Activated T-helper 9 cell treated with anti-CD3 and anti-CD28 coated beads, Interleukin-2, amount 50 U/mL, for 16 hours (primary cell): ENCODE results near the gene MVB12A.

Source experiments
- DNase-seq: peaks from one replicate; pipeline ENCODE4 v3.0.0-alpha.2; 2020; ENCODE audit warnings: low read depth

The MVB12A gene

DNA sequence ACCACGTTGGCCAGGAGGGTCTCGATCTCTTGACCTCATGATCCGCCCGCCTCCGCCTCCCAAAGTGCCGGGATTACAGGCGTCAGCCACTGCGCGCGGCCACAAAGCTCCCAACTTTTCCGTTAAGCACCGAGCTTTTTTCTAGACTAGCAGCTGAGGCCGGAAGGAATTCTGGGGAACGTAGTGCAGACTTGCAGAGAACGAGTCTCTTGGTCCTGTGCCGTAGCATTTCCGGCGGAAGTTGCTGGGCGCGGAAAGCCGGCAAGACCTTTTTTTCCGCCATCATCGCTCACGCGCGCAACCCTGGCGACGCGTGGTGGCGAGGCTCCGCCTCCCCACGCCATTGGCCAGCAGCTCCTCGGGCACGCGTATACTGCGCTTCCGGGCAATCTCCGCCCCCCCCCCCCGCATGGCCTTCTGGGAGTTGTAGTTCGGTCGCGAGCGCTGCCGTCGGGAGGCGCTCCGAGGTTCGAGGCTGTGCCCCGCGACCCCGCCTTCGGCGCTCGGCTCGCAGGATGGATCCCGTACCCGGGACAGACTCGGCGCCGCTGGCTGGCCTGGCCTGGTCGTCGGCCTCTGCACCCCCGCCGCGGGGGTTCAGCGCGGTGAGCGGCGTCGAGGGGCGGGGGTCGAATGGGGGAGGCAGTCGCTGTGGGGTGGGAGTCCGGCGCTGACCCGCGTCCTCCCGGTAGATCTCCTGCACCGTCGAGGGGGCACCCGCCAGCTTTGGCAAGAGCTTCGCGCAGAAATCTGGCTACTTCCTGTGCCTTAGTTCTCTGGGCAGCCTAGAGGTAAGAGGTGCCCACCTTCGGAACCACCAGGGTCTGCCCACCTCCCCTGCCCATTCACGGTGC is at the start of gene MVB12A:
Gene MVB12A, plus strand, starts transcription at position 427 of the 854 bp plus-strand sequence. Its CDS starts 89 bp downstream, at position 516.
- peak; percentile 93 for DNase-seq

DNA sequence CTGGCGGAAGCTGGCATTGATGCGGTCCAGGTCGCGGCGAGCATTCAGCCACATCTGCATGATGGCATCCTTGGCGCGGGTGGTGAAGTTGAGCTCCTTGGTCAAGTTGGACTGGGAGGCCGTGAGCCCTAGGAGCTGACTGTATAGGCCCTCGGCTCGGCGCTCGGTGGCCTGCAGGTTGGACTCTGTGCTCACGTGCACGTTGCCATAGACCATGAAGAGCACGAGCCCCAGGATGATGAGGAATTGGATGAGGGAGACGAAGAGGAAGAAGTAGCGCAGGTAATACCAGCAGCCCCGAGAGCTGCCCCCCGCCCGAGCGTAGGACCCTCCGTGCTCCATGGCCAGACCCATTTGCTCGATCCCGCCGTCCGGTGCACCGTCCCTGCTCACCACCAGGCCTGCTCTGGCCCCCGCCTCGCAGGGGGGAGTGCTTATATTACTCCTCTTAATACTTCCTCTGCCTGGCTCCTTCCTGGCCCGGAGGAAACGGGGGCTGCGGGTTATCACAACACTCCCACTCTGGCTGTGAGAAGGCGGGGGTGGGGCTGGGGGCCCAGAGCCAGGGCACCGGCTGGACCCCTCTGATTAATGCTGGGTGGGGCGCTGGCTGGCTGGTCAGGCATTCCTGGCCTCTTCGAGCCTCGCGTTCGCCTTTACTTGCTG is 42.8 kb upstream of the MVB12A start, which contains the start of gene PLVAP:
Gene PLVAP, minus strand, starts transcription at position 408 of the 666 bp plus-strand sequence. Its CDS starts 54 bp downstream, at position 354.
- no peak for DNase-seq

DNA sequence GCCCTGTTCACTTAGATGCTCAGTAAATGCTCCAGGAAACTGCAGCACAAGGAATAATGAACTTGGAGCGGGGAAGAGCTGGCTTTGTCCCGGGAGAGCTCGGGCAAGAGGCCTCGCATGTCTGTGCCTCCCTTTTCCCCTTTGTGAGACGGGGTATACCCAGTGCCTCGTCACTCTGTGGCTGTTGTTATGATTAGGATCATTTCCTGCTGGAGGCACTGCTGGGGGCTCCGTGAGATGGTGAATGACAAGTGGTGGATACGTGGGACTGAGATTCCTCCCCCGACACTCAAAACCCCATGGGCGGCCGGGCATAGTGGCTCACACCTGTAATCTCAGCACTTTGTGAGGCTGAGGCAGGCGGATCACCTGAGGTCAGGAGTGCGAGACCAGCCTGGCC is 41.6 kb upstream of the MVB12A start:
- no peak for DNase-seq

DNA sequence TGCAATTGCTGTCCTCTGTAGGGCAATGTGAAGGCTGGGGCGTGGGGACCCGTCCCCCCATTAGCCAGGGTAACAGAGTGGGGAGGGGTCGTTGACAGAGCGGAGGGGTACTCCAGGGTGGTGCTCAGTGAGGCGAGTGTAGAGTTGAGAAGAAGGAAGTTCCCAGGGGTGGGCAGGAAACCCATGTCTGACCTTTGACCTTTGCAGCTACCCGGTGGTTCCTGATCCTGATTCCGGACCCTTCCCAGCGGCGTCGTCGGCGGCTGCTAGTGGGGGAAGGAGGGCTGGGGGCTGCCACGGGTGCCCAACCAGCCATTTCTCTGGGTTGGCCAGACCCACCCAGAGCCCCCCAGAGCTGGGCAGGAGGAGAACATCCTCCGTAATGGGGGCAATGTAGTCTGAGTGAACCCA is 40.6 kb upstream of the MVB12A start:
- DNase-seq: no peak

DNA sequence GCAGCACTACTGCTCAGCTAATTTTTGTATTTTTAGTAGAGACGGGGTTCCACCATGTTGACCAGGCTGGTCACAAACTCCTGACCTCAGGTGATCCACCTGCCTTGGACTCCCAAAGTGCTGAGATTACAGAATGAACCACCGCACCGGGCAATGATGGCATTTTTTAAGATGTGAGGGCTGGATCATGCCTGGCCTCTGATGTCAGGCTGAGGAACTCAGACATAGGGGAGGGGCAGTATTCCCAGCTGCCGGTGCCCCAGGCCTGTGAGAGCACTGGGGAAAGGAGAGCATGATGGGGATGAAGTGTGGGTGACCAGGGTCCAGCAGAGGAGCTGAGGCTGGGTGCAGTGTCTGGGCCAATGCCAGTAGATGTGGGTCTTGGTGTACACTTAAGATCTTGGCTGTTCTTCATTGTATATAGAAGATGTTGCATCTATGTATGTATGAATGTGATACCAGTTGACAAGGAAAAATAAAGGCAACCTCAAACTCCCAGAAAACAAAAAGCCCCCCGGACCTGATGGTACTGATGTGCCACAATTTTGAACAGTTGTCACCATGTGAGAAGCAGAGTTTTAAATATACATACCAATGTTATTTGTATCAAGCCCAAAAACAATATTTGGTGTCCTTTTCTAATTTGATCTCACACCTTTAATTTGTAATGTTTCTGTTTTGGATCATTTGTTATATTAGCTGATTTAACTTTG is 39.3 kb upstream of the MVB12A start:
- no peak for DNase-seq

DNA sequence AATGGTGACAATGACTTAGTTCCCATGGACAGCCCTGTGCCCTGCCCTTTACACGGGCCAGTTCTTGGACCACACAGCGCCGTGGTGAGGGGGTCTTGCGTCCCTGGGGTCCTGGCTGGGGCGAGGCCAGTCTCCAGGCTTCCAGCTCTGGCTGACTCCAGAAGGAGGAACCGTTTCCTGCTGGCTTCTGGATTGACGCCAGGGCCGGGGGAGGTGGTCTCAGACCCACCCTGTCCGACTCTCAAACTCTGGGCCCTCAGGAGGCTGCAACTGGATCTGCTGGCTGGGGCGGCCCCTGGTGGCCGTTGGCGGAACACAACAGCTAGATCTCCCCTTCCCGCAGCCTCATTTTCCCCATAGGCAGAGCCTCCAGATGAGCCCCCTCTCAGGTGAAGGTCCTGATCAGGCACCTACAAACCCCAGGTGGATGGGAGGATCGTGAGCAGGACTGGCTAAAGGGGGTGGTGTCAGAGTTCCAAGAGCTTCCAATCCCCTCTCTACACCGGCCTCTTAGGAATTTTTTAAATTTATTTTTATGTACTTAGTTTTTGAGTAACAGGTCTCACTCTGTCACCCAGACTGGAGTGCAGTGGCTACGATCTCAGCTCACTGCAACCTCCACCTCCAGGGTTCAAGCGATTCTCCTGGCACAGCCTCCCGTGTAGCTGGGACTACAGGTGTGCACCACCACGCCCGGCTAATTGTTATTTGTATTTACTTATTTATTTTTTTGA is 33.8 kb upstream of the MVB12A start:
- DNase-seq: peak; percentile 43

DNA sequence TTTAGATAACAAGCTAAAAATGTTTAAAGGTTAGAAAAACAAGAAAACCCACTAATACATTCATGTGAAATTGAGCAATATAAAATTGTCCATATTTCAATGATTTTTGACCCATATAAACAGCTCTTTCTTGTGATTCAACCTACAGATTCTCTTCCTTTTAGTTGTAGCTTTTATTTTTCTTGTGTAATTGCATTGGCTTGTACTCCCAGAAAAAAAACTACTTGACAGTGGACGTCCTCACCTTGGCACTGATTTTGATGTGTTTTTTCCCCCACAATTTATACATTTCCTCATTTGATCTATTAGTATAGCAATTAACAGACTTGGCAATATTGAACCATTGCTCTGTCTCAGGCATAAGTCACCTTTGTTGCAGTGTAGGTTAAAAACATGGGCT is 30.6 kb upstream of the MVB12A start:
- no peak for DNase-seq

DNA sequence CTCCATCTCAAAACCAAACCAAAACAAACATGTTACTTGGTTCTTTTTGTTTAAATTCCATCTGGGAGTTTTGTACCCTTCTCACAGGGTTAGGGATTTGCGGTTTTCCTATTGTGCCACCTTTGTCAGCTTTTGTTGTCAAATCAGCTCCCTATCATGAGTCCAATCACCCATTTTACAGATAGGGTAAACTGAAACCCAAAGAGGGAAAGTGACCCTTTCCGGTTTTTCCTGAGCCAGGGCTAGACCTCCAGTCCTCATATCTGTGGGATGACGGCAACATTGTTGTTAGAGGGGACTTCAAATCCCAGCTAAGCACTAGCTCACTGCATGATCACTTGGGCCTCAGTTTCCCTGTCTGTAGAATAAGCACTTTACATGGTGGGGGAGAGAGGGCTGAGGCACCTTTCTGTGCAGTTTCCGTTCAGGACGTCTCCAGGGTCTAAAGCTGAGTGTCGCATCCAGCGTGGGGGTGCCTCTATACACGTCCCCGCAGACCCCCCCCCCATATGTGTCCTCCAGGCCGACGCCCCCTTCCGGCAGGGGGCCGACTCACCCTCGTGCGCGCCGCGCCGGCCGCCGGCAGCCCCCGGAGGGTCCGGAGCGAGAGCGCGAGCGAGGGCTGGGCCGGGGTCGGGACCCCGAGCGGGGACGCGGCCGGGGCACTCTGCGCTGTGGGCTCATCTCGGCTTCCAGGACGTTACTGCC is 29.7 kb upstream of the MVB12A start:
- no peak for DNase-seq

DNA sequence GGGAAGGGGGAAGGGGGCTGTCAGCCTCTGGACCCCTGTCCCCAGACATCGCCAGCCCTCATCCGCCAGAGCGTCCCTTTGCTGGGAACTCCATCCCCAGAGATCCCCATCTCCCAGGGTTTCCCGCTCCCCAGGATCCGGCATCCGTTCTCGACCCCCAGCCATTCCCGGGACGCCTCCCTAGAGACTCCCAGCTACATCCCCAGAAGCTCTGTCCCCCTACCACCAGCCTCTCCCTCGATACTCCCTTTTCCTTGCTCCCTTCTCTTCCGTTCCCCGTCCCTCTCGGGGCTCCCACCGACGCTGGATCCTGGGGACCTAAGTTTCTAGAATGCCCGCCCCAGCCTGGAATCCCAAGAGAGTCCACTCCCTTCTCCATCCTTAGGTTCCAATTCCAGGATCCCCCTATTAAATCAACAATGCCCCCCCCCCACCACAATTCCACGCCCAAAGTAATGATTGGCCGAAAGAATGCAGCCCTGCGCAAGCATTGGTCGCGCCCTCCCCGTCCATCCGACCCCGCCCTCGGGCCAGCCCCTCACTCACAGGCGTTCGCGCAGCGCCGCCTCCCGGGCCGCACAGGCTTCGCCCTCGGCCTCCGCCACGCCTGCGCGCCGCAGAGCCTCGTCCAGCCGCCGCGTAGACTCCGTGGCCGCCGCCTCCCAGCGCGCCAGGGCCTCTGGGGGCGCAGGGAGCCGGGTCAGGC is 29.0 kb upstream of the MVB12A start:
- DNase-seq: peak; percentile 90

DNA sequence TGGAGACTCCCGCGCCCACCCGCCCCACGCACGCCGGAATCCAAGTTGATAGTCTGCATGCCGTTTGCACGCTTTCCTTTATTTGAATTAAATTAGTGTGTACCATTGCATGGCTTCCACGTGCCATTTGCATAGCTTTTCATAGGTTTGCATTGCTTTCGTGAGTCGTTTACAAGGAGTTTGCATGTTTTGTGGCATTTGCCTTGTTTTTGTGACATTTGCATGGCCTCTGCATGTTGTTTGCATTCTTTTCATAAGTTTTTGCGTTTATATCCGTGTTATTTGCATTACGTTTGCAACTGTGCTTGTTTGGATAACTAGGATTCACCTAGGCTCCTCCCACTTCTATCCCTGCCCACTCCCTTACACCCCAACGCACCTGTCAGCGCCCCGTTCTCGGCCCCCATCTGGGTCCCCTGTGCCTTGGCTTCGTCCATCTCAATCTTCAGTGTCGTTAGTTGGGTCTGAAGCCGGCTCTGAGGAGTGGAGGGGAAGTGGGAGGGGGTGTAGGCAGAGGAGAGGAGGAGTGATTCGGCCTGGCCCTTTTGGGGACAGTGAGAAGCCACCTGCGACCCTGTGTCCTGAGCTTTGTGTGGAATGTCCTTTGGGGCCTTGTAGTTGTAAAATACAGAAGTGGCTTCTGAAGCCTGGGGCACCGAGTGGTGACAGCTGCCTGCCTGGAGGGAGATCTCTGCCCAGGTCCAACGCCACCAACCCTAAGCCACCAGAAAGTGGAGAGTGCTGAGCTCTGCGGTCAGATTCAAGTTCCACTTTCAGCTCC is 28.3 kb upstream of the MVB12A start:
- DNase-seq: no peak

DNA sequence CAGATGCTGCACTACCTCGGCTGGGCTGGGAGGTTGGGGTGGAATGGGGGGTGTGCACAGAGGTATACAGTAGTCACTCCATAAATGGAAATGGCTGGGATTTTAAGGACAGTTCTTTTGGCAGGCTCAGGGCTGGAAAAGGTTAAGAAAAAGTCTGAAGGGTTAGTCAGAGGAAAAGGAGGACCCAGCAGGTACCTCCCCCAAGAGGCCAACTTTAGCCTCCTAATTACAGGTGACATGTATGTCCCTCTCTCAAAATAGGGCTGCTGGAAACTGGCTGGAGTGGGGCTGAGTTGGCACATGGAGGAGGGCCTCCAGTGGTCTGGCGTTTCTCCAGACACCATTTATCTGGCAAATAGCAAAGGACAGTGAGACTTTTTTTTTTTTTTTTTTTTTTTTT is 26.8 kb upstream of the MVB12A start:
- DNase-seq: no peak

DNA sequence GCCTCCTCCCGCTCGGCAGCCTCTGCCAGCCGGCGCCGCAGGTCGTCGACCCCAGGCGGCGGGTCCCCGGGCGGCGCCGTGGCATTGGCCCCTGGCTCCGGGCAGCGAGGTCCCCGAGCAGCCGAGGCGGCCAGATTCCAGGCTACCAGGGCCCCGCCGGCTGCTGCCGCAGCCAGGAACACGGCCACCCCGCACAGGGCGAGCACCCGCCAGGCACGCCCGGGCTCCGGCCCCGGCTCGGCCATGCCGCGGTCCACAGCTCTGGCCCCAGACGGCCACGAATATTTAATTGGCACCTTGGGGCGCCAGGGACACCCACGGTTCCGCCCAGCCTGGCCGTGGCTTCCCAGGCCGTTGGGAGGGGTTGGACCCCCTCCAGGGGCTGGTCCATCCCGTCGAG is 25.9 kb upstream of the MVB12A start, which contains the start of gene CCDC194:
Gene CCDC194, minus strand, starts transcription at position 283 of the 400 bp plus-strand sequence. Its CDS starts 38 bp downstream, at position 245.
- DNase-seq: no peak

DNA sequence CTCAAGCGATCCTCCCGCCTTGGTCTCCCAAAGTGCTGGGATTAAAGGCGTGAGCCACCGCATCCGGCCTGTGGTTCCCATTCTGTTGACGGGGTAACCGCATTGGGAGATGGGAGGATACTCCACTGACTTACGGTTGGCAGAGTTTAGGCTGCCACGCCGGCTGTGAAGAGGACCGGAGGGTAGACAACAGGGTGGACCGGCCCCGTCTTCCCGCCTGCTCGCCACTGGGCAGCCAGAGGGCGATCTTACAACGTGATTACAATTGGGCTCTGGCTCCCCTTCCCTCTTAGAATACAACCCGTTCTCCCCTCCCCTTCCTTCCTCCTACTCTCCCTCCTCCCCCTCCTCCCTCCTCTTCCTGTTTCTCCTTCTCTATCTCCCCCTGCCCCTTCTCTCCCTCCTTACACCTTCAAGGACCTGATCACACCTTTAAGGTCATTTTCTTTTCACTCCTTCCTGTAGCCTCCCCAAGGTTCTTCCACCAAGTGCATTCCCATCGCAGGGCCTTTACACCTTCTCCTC is 24.9 kb upstream of the MVB12A start:
- peak; percentile 31 for DNase-seq

DNA sequence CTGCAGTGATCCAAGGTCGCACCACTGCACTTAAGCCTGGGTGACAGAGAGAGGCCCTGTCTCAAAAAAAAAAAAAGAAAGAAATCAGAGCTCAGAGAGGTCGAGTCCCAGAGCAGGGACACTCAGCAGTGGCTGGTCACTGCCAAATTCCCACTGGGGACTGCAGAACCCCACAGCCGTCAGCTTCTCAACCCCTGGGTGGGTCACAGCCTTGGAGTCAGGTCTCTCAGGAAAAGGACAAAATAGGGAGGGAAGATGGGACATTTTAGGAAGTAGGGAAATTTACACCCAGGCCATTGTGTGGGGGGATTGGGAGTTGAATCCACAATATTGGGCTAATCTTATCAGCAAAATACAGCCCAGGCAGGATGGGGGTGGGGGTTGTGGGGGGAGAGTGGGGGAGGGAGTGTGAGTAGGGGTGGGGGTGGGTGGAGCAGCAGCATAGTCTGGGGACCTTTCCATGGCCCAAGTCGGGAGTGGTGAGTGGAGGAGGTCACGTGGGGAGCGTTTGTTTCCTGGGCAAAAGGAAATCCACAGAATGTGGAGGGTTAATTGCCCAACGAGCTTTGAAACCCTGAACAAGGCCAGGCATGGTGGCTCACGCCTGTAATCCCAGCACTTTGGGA is 20.8 kb upstream of the MVB12A start:
- no peak for DNase-seq

DNA sequence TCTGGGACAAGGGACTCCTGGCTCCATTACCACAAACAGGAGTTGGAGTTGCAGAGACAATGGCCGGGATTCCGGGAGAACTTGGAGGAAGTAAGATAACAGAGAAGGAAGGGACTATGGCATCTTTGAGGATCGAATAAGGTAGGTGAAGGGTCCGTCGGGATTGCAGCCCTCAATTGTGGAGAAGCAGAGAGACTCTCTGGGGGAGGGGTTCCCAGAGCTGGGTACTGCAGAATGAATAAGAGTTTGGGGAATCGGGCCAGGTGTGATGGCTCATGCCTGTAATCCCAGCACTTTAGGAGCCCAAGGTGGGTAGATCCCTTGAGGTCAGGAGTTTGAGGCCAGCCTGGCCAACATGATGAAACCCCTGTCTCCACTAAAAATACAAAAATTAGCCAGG is 18.2 kb upstream of the MVB12A start:
- DNase-seq: no peak

DNA sequence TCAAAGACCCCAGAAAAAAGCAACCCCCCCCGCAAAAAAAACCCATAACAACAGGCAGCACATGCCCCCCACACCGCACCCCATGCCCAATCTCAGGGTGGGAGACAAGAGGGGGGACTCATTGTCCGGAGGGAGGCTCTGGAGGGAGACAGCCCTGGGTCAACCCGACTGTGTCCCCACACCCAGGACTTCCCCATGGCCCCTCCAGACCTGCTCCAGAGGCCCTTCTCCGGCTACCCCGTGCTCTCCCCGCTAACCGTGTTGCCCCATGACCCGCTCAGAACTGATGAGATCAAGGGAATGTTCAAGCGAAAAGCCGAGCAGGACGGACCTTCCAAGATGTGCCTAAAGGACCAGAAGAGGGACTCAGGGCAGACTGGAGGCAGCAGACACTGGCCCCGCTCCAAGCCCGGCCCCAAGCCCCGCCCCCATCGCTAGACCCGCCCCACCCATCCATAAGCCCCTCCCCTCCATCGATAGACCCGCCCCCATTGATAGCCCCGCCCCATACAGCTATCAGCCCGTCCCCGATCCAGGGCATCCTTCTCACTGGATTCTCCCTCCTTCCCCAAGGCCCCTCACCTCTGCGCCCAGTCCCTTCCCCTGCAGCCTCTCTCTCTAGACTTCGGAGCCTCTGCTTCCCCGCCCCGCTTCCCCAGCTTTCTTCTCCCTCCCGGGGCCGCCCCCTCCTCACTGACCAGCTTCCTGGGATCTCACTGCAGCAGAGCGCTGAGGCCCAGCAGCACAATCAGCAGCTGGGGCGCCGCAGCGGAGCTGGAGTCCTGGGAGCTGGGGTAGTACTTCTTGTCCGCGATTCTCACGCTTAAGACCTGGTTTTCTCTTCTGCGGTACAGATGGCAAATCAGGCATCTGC is 16.6 kb upstream of the MVB12A start:
- no peak for DNase-seq

DNA sequence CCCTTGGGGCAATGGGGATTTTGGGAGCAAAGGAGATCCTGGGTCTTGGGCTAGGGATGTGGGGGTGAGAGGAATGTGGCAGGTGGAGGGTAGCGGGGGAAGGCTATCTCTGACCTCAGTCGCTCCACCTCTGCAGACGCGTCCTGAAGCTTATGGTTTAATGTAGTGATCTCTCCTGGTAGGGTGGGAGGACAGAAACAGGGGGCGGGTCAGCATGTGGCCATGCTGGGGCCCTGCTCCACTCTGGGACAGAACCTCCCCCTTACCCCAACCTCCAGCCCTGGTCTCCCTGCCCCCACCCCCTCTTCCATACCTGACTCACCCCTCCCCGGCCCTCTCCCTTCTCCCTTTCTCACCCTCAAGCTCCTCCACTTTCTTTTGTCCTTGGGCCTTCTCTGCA is 15.8 kb upstream of the MVB12A start:
- DNase-seq: no peak

DNA sequence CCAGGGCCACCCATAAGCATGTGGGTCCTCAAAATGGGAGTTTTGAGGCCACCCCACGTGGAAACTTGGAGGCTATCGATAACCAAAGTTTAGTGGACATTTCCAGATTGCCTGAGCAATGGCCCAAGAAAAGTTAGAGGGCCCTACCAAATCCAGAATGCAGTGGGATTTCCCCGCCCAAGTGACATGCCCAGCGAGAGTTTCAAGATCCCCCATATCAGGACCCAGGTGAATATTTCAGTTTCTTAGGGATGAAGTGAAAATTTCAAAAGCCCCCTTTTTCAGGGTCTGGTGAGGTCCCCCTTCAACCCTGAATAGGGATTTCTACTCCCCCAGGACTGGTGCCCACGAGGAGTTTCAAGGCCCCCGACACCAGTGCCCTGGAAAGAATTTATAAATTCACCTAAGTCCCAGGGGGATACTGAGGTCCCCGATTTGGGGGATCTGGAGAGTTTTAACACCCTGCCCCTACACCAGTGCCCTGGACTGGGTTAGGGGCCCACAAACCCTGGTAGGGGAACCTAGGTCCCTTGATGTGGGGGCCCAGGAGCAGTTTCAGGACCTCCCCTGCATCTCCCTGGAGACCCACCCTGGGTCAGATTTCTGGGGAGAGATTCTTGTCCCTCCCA is 15.1 kb upstream of the MVB12A start:
- DNase-seq: no peak
